ENCODE measurements around the gene KLK4. TPM values are rescaled to one million over a fixed set of nuclear protein-coding genes. Genes with fewer than 3 reads are reported as not detected.

KLK4 gene
- total and polyA plus RNA-seq, 10 of the 15 experiments (the other 5 are each of a cell fraction or from before 2014, with no cell fraction given), result 0.06 to 0.31 TPM; not detected in 8

GRCh38 chr19:50925734-50926133 is 14.5 kb upstream of the KLK4 start:
- intact Hi-C loops (cut with micrococcal nuclease; ENCODE audit: unreplicated experiment), result no loop called here
- TF ChIP-seq CBX3 (IDR thresholded peaks at IDR 0.05; ENCODE audit: borderline replicate concordance, low read depth), result no peak
- TF ChIP-seq ZBTB40 (IDR thresholded peaks at IDR 0.05; ENCODE audit: borderline replicate concordance), result peak; percentile 59
- BruUV-seq (replicated peaks), result no TSS peak

More at GRCh38 chr19:50925734-50926133, 14.5 kb upstream of the KLK4 start:
- Histone ChIP-seq H3K4me1 (ENCODE audit: control insufficient read depth, insufficient read depth, low read length) (no peaks in the 10 kb centered on the region), H4K20me1 (ENCODE audit: control insufficient read depth, insufficient read depth) (no peaks in the 10 kb centered on the region), H3K9ac (ENCODE audit: control insufficient read depth, insufficient read depth, low read length) (no peak overlapping the region), H3K4me3 (no peak overlapping the region), H3K9me3 (replicated peaks; ENCODE audit: control insufficient read depth, insufficient read depth, low read length) (no peaks in the 10 kb centered on the region), H2AFZ (ENCODE audit: control insufficient read depth, low read depth, low read length) (no peak overlapping the region), H3K4me2 (ENCODE audit: control insufficient read depth, insufficient read depth) (no peak overlapping the region), H3K79me2 (ENCODE audit: control insufficient read depth, insufficient read depth, low read length) (no peaks in the 10 kb centered on the region), H3K27ac (ENCODE audit: control insufficient read depth, insufficient read depth) (no peak overlapping the region), H3K36me3 (ENCODE audit: control insufficient read depth in 2 of 2, insufficient read depth in 2 of 2, low read length in 1 of 2) (no peaks in the 10 kb centered on the region), H3K27me3 (replicated peaks in 1 of 2; ENCODE audit: control insufficient read depth in 2 of 2, insufficient read depth in 2 of 2, low read length in 1 of 2) (no peaks in the 10 kb centered on the region)
- ChIA-PET SMC1A (ENCODE audit: uncharacterized antibody, unreplicated experiment) (interaction anchor here (0.8 to 1.0 kb wide), 2 partner anchors 13 to 256 kb away, joined by 3 read pairs; no protein-coding TSS in a partner anchor), CTCF (interaction anchor here (0.8 to 2.1 kb wide), 3 partner anchors 8 to 133 kb away, joined by 3 to 11 read pairs (median 6); no protein-coding TSS in a partner anchor), POLR2A (no interaction called here), RAD21 (ENCODE audit: unreplicated experiment) (no interaction called here)
- no peak for FAIRE-seq
- no peak for ATAC-seq
- DNase-seq (ENCODE audit: low read depth, low spot score), result no peak
- WGBS (ENCODE audit: insufficient coverage, insufficient replicate concordance, low lambda C conversion rate, missing lambda C conversion rate), result 67% methylated on average over 2 of the region's 2 CpGs
- in situ Hi-C loops (cut with MboI), result loop anchor here (10.0 kb wide), 1 partner anchor 391 kb away; no protein-coding TSS in a partner anchor

Measured in GM12878 (cell line).